C4-2B (cell line): ENCODE results near the gene SPIB.

Source experiments
- H3K27ac ChIP-seq: fragments of 450-650 bp; 2 replicates; pipeline ENCODE4 v1.5.1; 2017
- CTCF ChIP-seq: fragments of 450-650 bp; conservative IDR thresholded peaks from 2 replicates; pipeline ENCODE4 v1.5.1; 2017; ENCODE audit warnings: mild to moderate bottlenecking
- ZFX ChIP-seq: fragments of 450-650 bp; IDR thresholded peaks from 2 replicates; pipeline ENCODE4 v1.6.1; 2017

The SPIB gene

GRCh38 chr19:50418176-50419021 lies at the start of gene SPIB:
Gene SPIB, plus strand, starts transcription at chr19:50418938. Its CDS starts 25 bp downstream, at chr19:50418963.
- no peak within 1 kb of the TSS for H3K27ac ChIP-seq
- no peak for TF ChIP-seq CTCF
- TF ChIP-seq ZFX = no peak

- TF ChIP-seq ZFX (no peak), CTCF (no peak)
- no peak overlapping the region for H3K27ac ChIP-seq
These were observed 46.7 kb upstream of the SPIB start for GRCh38 chr19:50371914-50372475.

- TF ChIP-seq ZFX (no peak), CTCF (no peak)
- peak within 1 kb of the TSS; percentile 93 for H3K27ac ChIP-seq
These were observed 42.3 kb upstream of the SPIB start, which contains the start of gene NR1H2 for GRCh38 chr19:50376166-50377050. Gene NR1H2, plus strand, starts transcription at chr19:50376457. Its CDS starts 1,149 bp downstream, at chr19:50377606.

GRCh38 chr19:50377051-50377461 lies 41.7 kb upstream of the SPIB start:
- no peak overlapping the region; the same call in 1 of the 2 replicates for H3K27ac ChIP-seq
- TF ChIP-seq ZFX (no peak), CTCF (no peak)

- H3K27ac ChIP-seq = no peak overlapping the region
- TF ChIP-seq ZFX (no peak), CTCF (no peak)
These were observed 41.2 kb upstream of the SPIB start for GRCh38 chr19:50377517-50377916.

- no peak overlapping the region for H3K27ac ChIP-seq
- TF ChIP-seq ZFX (no peak), CTCF (no peak)
These were observed 40.4 kb upstream of the SPIB start for GRCh38 chr19:50378169-50378862.
